ENCODE data around the gene NUTM2G. TPM values are rescaled to one million over a fixed set of nuclear protein-coding genes. Genes with fewer than 3 reads are reported as not detected.
"Not testable (repeated sequence)": the region's sequence is repeated elsewhere in the genome, so short reads cannot be mapped to it uniquely, and the experiment has no call there.

Gene NUTM2G
- total RNA-seq, result not detected

- H3K4me3 Mint-ChIP-seq; H3K27me3 Mint-ChIP-seq (ENCODE audit: low read depth); intact Hi-C loops (cut with micrococcal nuclease); DNase-seq; H3K36me3 Mint-ChIP-seq (ENCODE audit: low read depth); H3K27ac Mint-ChIP-seq; H3K4me1 Mint-ChIP-seq (ENCODE audit: low read depth); H3K9me3 Mint-ChIP-seq; CTCF ChIA-PET: not testable (repeated sequence)
Observed at GRCh38 chr9:96928543-96928942, at the start of gene NUTM2G. NUTM2G (plus strand) TSS chr9:96928843; CDS start chr9:96929025, 182 bp downstream.

- no peak overlapping the region for H3K27ac Mint-ChIP-seq
- peaks cover 4% of the 10 kb centered on the region for H3K9me3 Mint-ChIP-seq
Observed at GRCh38 chr9:96883922-96884321, 44.7 kb upstream of the NUTM2G start.

GRCh38 chr9:96884443-96884842, 44.2 kb upstream of the NUTM2G start:
- Mint-ChIP-seq H3K4me1 (ENCODE audit: low read depth) (no peaks in the 10 kb centered on the region), H3K27ac (no peak overlapping the region), H3K4me3 (no peak overlapping the region), H3K36me3 (ENCODE audit: low read depth) (peaks cover 9% of the 10 kb centered on the region), H3K9me3 (peaks cover 2% of the 10 kb centered on the region), H3K27me3 (ENCODE audit: low read depth) (peaks cover 3% of the 10 kb centered on the region)
- CTCF ChIA-PET, result no interaction called here
- intact Hi-C loops (cut with micrococcal nuclease), result no loop called here
- DNase-seq, result no peak

More at GRCh38 chr9:96883922-96884321, 44.7 kb upstream of the NUTM2G start:
- peaks cover 12% of the 10 kb centered on the region for H3K36me3 Mint-ChIP-seq (ENCODE audit: low read depth)
- peaks cover 6% of the 10 kb centered on the region for H3K27me3 Mint-ChIP-seq (ENCODE audit: low read depth)
- no peak overlapping the region for H3K4me3 Mint-ChIP-seq
- no peaks in the 10 kb centered on the region for H3K4me1 Mint-ChIP-seq (ENCODE audit: low read depth)
- intact Hi-C loops (cut with micrococcal nuclease), result no loop called here
- CTCF ChIA-PET, result no interaction called here
- no peak for DNase-seq

GRCh38 chr9:96885424-96885823, 43.2 kb upstream of the NUTM2G start:
- Mint-ChIP-seq H3K27ac (no peak overlapping the region), H3K4me3 (no peak overlapping the region), H3K27me3 (ENCODE audit: low read depth) (no peaks in the 10 kb centered on the region), H3K36me3 (ENCODE audit: low read depth) (peaks cover 11% of the 10 kb centered on the region), H3K4me1 (ENCODE audit: low read depth) (no peaks in the 10 kb centered on the region), H3K9me3 (peaks cover 2% of the 10 kb centered on the region)
- CTCF ChIA-PET, result no interaction called here
- no peak for DNase-seq
- intact Hi-C loops (cut with micrococcal nuclease), result no loop called here

- peaks cover 24% of the 10 kb centered on the region for H3K36me3 Mint-ChIP-seq (ENCODE audit: low read depth)
- no peaks in the 10 kb centered on the region for H3K4me1 Mint-ChIP-seq (ENCODE audit: low read depth)
- DNase-seq, result no peak
- no peaks in the 10 kb centered on the region for H3K27me3 Mint-ChIP-seq (ENCODE audit: low read depth)
- no peak overlapping the region for H3K4me3 Mint-ChIP-seq
- CTCF ChIA-PET, result no interaction called here
- no peak overlapping the region for H3K27ac Mint-ChIP-seq
- peaks cover 2% of the 10 kb centered on the region for H3K9me3 Mint-ChIP-seq
- intact Hi-C loops (cut with micrococcal nuclease), result no loop called here
Observed at GRCh38 chr9:96888591-96888990, 40.1 kb upstream of the NUTM2G start.

- H3K9me3 Mint-ChIP-seq, result peaks cover 7% of the 10 kb centered on the region
- no peaks in the 10 kb centered on the region for H3K27me3 Mint-ChIP-seq (ENCODE audit: low read depth)
- no peak for DNase-seq
- no peaks in the 10 kb centered on the region for H3K4me1 Mint-ChIP-seq (ENCODE audit: low read depth)
- H3K36me3 Mint-ChIP-seq (ENCODE audit: low read depth), result peaks cover 44% of the 10 kb centered on the region
- intact Hi-C loops (cut with micrococcal nuclease), result no loop called here
- H3K27ac Mint-ChIP-seq, result no peak overlapping the region
- H3K4me3 Mint-ChIP-seq, result no peak overlapping the region
- CTCF ChIA-PET, result no interaction called here
Observed at GRCh38 chr9:96892131-96892530, 36.5 kb upstream of the NUTM2G start.

- H3K27me3 Mint-ChIP-seq (ENCODE audit: low read depth); intact Hi-C loops (cut with micrococcal nuclease); H3K9me3 Mint-ChIP-seq; H3K4me3 Mint-ChIP-seq; CTCF ChIA-PET; H3K27ac Mint-ChIP-seq; H3K4me1 Mint-ChIP-seq (ENCODE audit: low read depth); DNase-seq: not testable (repeated sequence)
- H3K36me3 Mint-ChIP-seq (ENCODE audit: low read depth), result peaks cover 25% of the 10 kb centered on the region
Observed at GRCh38 chr9:96900010-96900409, 28.6 kb upstream of the NUTM2G start.

- H3K36me3 Mint-ChIP-seq (ENCODE audit: low read depth); intact Hi-C loops (cut with micrococcal nuclease); H3K9me3 Mint-ChIP-seq; H3K4me1 Mint-ChIP-seq (ENCODE audit: low read depth); H3K4me3 Mint-ChIP-seq; H3K27ac Mint-ChIP-seq; DNase-seq; CTCF ChIA-PET; H3K27me3 Mint-ChIP-seq (ENCODE audit: low read depth): not testable (repeated sequence)
Observed at GRCh38 chr9:96904947-96905722, 23.5 kb upstream of the NUTM2G start.

GRCh38 chr9:96908479-96908878, 20.2 kb upstream of the NUTM2G start:
- H3K4me1 Mint-ChIP-seq (ENCODE audit: low read depth); CTCF ChIA-PET; H3K4me3 Mint-ChIP-seq; intact Hi-C loops (cut with micrococcal nuclease); DNase-seq; H3K36me3 Mint-ChIP-seq (ENCODE audit: low read depth); H3K27me3 Mint-ChIP-seq (ENCODE audit: low read depth); H3K27ac Mint-ChIP-seq; H3K9me3 Mint-ChIP-seq: not testable (repeated sequence)

GRCh38 chr9:96915539-96915938, 13.1 kb upstream of the NUTM2G start:
- H3K4me3 Mint-ChIP-seq; H3K4me1 Mint-ChIP-seq (ENCODE audit: low read depth); H3K36me3 Mint-ChIP-seq (ENCODE audit: low read depth); CTCF ChIA-PET; DNase-seq; H3K27me3 Mint-ChIP-seq (ENCODE audit: low read depth); H3K27ac Mint-ChIP-seq; intact Hi-C loops (cut with micrococcal nuclease); H3K9me3 Mint-ChIP-seq: not testable (repeated sequence)

GRCh38 chr9:96916531-96916930, 12.1 kb upstream of the NUTM2G start:
- H3K27ac Mint-ChIP-seq; DNase-seq; H3K36me3 Mint-ChIP-seq (ENCODE audit: low read depth); H3K4me3 Mint-ChIP-seq; H3K27me3 Mint-ChIP-seq (ENCODE audit: low read depth); H3K9me3 Mint-ChIP-seq; intact Hi-C loops (cut with micrococcal nuclease); H3K4me1 Mint-ChIP-seq (ENCODE audit: low read depth); CTCF ChIA-PET: not testable (repeated sequence)

GRCh38 chr9:96918550-96918949, 10.1 kb upstream of the NUTM2G start:
- not testable (repeated sequence) for H3K4me3 Mint-ChIP-seq

GRCh38 chr9:96920803-96921202, 7.8 kb upstream of the NUTM2G start:
- H3K4me1 Mint-ChIP-seq (ENCODE audit: low read depth); H3K27me3 Mint-ChIP-seq (ENCODE audit: low read depth); H3K36me3 Mint-ChIP-seq (ENCODE audit: low read depth); H3K9me3 Mint-ChIP-seq; H3K27ac Mint-ChIP-seq; H3K4me3 Mint-ChIP-seq; intact Hi-C loops (cut with micrococcal nuclease); DNase-seq: not testable (repeated sequence)
- CTCF ChIA-PET, result interaction anchor here (0.7 kb wide), 1 partner anchor 1687 kb away, joined by 3 read pairs; no protein-coding TSS in a partner anchor

More at GRCh38 chr9:96918550-96918949, 10.1 kb upstream of the NUTM2G start:
- DNase-seq; intact Hi-C loops (cut with micrococcal nuclease); H3K27me3 Mint-ChIP-seq (ENCODE audit: low read depth); H3K36me3 Mint-ChIP-seq (ENCODE audit: low read depth); CTCF ChIA-PET; H3K4me1 Mint-ChIP-seq (ENCODE audit: low read depth); H3K27ac Mint-ChIP-seq; H3K9me3 Mint-ChIP-seq: not testable (repeated sequence)
